HG03135 (cell line): ENCODE measurements around the gene SLC25A17.
"Not testable (repeated sequence)": the region's sequence is repeated elsewhere in the genome, so short reads cannot be mapped to it uniquely, and the experiment has no call there.

ENCODE experiments used
- ATAC-seq: cut with Tn5 transposase; IDR thresholded peaks from one replicate; pipeline ENCODE4 v1.9.1; 2021; ENCODE audit warnings: mild to moderate bottlenecking, moderate library complexity; ENCODE audit not compliant: unreplicated experiment

The SLC25A17 gene

DNA sequence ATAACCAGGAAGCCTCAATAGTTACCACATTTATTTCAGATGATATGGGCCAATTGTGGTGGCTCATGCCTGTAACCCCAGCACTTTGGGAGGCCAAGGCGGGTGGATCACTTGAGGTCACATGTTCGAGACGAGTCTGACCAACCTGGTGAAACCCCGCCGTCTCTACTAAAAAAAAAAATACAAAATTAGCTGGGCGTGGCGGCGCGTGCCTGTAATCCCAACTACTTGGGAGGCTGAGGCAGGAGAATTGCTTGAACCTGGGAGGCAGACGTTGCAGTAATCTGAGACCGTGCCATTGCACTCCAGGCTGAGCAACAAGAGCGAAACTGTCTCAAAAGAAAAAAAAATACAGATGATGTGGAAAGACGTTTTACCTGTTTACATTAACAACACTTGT, 60.3 kb downstream of the SLC25A17 start:
- not testable (repeated sequence) for ATAC-seq

DNA sequence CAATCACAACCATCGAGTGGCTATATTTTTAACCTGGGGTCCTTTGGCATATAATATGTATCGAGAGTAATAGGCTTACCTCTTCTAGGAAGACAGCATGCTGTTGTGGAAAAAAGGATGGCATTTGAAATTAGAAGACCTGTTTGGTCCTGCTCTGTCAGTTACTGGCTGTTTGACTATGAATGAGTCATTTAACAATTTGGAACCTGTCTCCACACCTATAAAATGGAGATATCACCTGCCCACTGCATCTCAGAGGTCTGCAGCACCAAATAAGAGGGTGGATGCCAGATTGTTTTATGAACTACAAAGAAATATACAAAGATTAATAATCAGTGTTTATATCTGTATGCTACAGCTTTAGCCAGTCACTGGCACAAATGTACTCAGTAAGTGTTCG, 60.8 kb downstream of the SLC25A17 start:
- no peak for ATAC-seq

DNA sequence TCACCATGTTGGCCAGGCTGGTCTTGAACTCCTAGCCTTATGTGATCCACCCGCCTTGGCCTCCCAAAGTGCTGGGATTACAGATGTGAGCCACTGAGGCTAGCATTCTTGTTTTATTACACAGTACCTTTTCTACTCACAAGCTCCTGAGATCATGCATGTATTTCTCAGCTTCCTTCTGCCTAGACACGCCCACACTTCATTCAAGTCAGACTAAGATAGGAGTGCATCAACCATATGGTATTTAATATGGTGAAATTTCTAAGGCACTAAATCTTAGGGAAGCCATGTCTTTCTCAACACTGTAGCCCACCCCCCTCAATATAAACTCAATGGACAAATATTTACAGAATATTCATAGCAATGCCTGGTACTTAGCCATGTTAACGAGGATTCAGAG, 62.1 kb downstream of the SLC25A17 start:
- no peak for ATAC-seq

DNA sequence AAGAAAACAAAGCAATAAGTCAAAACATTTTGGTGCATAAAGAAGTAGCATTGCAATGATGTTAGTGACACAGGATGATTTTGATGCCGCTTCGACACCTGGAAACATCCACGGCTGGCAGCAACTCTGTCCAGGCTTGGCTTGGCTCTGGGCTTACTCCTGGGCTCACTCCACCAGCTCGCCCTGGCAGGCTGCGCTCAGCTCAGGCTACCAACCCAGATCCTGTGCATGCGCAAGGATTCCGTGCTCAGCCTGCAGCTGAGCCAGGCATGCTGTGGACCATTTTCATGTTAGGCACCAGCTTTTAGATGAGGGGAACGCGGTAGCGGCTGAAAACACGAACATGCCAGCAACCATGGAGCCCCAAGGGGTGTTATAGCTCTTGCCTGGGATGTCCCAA, 66.0 kb downstream of the SLC25A17 start:
- ATAC-seq, result no peak

DNA sequence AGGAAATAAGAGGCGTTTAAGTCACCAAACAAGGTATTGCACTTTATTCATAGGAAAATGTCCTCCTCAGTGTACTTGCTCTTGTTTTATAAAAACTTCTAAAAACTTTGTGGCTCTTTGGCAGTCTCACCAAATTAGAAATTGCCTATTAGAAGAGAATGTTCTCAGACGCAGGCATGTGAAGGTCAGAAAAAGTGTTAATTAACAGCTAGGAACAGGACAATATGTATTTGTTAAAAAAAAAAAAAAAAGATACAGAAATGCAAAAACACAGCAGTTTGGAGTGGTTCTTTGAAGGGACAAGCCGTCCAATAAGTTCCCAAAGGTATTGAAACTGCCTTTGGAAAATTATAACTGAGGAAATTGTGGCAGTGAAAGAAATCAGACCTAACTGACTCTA, 67.9 kb downstream of the SLC25A17 start:
- ATAC-seq, result no peak

DNA sequence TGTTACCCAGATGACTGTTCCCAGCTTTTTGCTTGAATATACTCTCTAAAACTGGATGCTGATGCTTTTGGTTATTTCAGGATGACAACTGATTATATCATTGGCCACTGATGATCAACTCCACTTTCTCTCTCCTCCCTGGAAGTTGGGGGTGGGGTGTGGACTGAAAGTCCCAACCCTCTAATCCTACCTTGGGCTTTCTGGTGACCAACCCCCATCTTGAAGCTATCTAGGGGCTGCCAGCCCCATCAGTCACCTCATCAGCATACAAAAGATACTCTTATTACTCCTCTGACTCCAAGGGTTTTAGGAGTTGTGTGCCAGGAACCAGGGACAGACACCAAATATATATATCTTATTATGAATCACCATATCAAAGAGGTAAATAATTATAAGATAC, 69.3 kb downstream of the SLC25A17 start:
- ATAC-seq, result no peak

DNA sequence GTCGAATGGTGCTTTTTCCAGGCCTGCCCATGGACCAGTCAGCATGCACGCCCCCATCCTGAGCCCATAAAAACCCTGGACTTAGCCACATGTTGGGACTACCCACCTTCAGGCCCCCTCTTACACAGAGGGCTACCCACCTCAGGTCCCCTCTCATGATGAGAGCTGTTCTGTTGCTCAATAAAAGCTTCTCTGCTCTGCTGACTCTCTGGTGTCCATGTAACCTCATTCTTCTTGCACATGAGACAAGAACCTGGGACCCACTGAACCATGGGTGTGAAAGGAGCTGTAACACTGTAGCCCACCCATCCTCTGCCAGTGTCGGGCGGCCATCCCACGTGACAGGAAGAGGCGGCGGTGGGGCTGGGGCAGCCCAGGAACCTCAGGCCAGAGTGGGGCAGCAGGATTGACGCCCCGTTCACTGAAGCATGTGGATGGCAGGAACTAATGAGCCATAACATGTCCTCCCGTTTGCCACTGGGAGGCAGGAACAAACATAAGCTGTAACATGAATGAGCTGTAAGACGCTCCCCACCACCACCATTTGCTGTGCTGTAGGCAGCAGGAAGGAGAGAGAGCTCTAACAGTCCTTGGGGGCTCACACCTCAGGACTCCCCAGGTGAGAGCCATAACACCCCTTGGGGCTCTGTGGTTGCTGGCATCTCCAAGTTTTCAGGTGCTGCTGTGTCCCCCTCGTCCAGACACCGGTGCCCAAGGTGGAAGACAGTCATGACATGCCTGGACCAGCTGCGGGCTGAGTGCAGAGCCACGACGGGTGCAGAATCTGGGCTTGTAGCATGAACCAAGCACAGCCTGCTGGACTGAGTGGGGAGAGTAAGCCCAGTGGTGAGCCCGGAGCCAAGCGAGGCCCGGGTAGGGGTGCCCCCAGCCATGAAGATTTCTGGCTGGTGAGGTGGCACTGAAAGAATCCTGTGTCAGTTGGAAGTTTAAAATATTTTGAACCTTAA, 70.5 kb downstream of the SLC25A17 start:
- no peak for ATAC-seq

DNA sequence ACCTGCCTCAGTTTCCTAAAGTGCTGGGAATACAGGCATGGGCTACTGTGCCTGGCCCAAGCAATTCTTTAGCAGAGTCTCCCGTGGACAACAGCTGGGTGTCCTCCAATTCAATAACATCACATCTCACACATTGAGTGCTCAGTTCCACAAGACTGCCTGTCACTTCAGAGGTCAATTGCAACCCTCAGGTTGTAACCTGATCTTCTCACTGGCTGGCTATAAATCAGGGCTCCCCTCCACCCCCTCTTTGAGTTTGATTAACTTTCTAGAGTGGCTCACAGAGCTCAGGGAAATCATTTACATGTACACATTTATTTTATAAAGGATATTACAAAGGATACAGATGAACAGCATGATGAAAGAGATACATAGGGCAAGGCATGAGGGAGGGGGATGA, 71.8 kb downstream of the SLC25A17 start:
- ATAC-seq, result no peak

DNA sequence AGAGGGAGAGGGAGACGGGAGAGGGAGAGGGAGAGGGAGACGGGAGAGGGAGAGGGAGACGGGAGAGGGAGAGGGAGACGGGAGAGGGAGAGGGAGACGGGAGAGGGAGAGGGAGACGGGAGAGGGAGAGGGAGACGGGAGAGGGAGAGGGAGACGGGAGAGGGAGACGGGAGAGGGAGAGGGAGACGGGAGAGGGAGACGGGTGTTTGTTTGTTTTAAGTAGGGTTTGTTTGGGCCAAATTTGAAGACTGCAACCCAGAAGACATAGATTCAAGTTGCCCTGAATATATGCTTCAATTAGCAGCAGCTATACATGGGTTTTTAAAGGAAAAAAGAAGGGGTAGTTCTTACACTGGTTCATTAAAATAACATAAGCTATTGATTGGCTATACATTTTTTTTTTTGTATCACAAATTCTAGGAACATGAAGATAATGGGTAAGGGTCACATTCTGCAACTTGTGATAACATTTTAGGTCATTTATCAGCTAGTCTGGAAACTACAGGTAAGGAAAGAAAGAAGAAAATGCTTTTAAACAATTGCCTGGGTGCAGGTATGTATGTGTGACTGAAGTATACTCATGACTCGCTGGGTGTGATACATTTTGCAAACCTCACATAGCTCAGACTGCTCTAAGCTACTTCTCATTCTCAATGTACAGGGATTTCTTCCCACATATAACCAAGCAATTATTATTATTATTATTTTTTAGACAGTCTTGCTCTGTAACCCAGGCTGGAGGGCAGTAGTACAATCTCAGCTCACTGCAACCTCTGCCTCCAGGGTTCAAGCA, 72.5 kb downstream of the SLC25A17 start:
- no peak for ATAC-seq

DNA sequence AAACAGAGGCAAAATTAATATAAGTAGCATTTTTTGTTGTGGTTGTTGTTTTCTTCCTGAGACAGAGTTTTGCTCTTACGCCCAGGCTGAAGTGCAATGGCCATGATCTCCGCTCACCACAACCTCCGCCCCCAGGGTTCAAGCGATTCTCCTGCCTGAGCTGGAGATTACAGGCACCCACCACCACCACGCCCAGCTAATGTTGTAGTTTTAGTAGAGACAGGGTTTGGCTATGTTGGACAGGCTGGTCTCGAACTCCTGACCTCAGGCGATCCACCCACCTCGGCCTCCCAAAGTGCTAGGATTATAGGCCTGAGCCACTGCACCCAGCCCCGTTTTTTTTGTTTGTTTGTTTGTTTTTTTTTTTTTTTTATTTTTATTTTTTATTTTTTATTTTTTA, 75.4 kb downstream of the SLC25A17 start:
- no peak for ATAC-seq

DNA sequence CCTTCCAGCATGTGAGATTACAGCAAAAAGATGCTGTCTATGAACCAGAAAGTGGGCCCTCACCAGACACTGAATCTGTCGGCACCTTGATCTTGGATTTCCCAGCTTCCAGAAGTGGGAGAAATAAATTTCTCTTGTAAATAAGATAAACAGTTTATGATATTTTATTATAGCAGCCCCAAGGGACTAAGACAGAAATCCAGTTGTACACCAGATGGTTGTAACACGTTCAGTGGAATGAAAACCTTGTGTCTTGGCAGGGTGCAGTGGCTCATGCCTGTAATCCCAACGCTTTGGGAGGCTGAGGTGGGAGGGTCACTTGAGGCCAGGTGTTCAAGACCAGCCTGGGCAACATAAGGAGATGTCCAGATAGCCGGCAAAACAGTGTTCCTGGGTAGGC, 78.0 kb downstream of the SLC25A17 start:
- no peak for ATAC-seq

DNA sequence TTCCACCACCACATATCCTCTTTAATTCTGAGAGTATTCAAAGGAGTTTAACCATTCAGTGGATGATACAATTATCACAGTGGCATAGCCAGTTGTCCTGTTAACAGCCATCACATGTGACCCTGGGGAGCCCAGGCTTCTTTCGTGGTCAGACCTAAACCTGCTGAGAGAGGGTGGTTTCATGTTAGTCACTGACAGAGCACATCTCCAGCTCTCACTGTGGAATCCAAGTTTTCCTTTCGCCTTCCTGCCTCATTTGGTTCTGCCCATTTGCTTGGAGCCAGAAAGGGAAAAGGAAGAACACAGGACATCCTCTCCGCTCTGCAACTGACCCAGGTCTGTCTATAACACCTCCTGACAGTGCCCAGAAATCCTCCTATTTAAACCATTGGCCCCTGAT, 79.4 kb downstream of the SLC25A17 start:
- ATAC-seq, result no peak

DNA sequence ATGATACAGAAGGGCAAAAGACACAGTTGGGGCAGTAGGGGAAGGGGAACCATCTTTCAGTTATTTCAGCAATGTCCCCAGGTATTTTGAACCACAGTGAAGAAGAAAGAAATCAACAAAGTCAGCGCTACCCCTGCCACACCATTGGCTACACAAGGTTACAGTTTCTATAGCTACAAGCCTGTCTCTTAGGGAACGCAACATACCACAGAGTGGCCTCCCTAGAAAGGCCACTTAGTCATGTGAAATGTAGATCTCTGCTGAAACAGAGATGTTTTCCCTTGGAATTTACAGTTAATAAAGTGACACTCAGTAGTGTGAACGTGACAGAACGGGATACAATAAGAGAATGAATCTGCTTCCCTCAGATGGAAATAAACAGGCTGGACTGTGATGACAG, 85.2 kb downstream of the SLC25A17 start:
- ATAC-seq, result no peak

DNA sequence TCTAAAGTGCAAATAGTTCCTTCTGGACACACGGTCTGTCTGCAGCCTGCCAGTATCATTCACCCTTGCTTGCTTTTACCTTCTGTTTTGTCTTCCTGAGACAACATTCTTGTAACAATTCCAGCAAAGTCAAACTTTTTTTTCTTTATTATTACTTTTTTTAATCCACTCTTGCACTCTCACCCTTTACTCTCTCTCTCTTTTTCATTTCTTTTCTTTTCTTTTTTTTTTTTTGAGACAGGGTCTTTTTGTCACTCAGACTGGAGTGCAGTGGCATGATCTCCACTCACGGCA, 86.2 kb downstream of the SLC25A17 start:
- ATAC-seq, result no peak

DNA sequence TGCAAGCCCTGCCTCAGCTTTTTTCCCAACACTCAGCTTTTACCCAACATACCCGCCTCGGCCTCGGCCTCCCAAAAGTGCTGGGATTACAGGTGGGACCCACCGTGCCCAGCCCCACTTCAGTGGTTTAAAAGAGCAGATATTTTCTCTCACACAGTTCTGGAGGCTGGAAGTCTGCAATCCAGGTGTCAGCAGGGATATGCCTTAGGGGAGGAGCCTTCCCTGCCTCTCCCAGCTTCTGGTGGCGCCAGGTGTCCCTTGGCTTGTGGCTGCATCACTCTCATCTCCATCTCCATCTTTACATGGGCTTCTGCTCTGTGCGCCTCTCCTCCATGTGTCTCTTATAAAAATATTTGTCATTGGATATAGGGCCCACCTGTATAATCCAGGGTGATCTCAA, 89.9 kb downstream of the SLC25A17 start:
- no peak for ATAC-seq

DNA sequence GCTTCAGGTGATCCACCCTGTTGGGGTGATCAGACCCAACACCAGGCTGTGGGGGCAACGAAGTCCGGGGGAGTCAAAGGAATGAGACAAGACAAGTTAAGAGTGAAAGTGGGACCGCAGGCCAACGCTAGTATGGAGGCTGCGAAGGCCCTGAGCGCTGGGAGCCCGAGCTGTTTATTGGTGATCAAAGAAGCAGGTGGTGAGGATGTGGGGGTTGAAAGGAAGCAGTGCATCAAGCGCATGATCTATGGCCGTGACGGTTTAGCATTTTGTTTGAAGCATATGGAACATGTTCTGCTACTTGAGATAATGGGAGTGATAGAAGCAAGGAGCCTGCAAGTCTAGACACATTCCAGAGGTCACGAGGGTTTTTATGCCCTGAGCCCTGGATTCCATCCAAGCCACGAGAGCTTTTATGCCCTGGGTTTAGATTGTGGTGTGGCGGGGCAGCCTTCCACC, 90.4 kb downstream of the SLC25A17 start:
- no peak for ATAC-seq

DNA sequence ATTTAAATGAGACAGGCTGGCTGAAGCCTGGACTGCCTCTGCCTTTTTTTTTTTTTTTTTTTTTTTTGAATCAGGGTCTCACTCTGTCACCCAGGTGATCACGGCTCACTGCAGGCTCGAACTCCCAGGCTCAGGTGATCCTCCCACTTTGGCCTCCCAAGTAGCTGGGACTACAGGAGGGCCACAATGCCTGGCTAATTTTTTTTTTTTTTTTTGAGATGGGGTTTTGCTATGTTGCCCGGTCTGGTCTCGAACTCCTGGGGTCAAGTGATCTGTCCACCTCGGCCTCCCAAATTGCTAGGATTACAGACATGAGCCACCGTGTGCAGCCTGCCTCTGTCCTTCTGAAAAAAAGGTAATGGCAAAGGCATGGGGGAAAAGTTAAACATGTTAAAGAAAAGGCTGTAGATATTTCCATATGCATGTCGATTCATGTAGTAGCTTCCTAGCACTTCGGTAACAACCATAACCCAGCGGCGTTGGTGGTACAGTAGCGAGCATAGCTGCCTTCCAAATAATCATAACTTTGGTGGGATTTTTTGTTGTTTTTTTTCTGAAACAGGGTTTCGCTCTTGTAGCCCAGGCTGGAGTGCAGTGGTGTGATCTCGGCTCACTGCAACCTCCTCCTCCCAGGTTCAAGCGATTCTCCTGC, 91.1 kb downstream of the SLC25A17 start:
- ATAC-seq, result no peak

DNA sequence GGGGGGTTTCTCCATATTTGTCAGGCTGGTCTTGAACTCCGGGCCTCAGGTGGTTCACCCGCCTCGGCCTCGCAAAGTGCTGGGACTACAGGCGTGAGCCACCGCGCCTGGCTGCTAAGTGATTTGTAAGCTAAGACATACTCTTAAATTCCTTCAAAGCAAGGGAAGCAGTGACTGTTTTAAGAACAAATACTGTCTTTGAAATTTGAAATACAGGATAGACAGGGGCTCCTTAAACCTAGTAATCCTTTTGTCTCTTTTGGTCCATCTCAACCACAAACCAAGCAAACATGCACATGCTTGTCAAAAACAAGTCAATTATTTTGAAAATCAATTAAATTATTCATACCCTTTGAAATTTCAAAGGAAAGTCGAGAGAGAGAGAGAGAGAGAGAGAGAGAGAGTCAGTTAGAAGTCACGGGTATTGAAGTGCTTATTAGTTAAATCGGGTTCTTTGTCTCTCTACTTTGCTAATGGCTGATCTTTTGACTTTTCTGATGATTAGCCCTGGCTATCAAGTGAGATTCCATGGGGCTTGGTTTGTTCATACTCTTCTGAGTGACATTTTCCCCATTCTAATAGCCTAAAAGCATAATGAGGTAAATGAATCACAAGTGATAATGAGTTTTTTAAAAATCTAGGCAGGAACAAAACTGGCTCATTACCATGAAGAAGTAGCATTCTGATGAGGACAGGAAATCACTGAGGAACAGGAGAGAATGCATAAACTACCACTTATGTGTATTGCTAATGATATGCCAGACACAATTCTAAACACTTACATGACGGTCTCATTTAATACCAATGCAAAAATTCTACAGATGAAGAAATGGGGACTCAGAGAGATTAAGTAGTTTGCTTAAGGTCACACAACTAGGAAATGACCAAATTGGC, 91.8 kb downstream of the SLC25A17 start:
- no peak for ATAC-seq

DNA sequence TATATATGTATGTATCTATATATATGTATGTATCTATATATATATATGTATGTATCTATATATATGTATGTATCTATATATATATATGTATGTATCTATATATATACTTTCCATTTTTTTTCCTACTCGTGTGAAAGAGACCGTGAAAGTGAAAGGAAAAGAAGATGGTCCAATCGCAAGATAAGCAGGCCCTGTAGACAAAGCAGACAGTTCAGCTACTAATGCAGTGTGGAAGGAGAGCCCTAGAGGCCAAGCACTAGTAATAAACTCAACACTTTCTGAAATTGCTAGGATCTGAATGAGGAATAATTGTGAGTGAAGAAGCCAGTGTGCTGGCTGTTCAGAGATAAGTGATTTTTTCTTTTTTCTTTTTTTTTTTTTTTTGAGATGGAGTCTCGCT, 92.6 kb downstream of the SLC25A17 start:
- ATAC-seq, result no peak

DNA sequence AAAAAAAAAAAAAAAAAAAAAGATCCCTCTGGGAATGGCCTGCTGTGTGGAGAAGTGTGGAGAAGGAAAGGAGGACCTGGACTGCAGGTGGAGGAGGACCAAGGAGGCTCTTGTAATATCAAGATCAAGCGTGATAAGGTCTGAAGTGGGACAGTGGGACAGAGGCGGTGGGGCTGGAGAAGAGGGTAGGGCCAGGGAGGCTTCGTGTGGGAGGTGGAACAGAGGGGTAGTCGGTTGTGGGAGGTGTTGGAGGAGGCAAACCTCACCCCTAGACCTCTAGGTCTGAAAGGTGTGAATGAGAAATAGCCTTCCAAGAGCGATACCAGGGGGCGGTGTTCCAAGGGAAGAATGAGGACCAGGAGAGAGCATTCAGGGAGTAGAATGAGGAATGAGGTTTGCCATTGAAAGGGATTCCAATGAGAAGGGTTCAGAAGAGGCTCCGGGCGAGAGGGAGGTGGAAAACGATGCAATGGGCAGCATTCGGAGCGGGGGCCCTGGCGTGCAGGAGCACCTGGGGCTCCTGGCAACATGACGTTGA, 95.7 kb downstream of the SLC25A17 start:
- no peak for ATAC-seq
